ENCODE measurements around the gene MRGPRF. TPM values are rescaled to one million over a fixed set of nuclear protein-coding genes. Genes with fewer than 3 reads are reported as not detected.

MRGPRF gene
- total RNA-seq, 1 donor from 2014 or later: 13.2 TPM

DNA sequence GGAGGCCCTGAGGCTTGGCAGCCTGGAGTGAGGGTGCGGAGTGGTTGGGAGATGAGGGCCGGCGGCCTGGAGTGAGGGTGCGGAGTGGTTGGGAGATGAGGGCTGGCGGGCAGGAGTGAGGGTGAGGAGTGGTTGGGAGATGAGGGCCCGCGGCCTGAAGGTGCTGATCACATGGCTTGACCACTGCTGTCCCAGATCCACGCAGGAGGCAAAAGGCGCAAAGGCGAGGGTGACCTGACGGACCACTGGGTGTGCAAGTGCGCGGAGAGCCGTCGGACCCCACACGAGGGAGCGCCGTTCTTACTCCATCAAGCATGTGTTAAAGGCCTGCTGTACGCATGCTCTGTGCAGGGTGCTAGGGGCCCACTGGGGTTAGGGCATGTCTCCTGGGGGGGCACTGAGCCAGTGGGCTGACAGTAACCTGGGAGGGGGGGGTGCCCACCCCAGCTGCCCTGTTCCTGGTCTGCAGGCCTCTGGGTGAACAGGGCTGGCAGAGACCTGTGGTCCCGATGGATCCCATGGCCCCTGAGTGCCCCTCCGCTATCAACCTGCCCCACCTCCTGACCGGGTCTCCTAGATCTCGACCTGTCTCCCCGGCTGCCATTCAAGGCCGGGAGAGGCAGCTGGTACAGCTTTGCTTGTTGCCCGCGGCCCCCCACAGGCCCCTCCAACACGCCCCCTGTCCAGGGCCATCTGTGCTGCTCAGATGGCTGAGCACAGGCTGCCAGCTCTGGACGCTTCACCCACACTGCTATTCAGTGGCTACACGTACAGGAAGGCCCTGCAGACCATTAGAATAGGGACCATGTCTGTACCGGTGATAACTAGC is 53.4 kb downstream of the MRGPRF start:
- Histone ChIP-seq H3K4me3 (no peak overlapping the region), H3K27ac (no peak overlapping the region)
- intact Hi-C loops (cut with DNase I): no loop called here

GRCh38 chr11:68958211-68958610 is 54.8 kb downstream of the MRGPRF start:
- intact Hi-C loops (cut with DNase I): no loop called here
- DNase-seq: no peak
- H3K4me1 ChIP-seq: peaks cover 4% of the 10 kb centered on the region
- no peaks in the 10 kb centered on the region for H3K9me3 ChIP-seq
- no peak overlapping the region for H3K4me3 ChIP-seq
- ATAC-seq: no peak
- TF ChIP-seq, protein P1, sequence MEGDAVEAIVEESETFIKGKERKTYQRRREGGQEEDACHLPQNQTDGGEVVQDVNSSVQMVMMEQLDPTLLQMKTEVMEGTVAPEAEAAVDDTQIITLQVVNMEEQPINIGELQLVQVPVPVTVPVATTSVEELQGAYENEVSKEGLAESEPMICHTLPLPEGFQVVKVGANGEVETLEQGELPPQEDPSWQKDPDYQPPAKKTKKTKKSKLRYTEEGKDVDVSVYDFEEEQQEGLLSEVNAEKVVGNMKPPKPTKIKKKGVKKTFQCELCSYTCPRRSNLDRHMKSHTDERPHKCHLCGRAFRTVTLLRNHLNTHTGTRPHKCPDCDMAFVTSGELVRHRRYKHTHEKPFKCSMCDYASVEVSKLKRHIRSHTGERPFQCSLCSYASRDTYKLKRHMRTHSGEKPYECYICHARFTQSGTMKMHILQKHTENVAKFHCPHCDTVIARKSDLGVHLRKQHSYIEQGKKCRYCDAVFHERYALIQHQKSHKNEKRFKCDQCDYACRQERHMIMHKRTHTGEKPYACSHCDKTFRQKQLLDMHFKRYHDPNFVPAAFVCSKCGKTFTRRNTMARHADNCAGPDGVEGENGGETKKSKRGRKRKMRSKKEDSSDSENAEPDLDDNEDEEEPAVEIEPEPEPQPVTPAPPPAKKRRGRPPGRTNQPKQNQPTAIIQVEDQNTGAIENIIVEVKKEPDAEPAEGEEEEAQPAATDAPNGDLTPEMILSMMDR (IDR thresholded peaks at IDR 0.05): no peak
- no peaks in the 10 kb centered on the region for H3K27me3 ChIP-seq
- H3K36me3 ChIP-seq: no peaks in the 10 kb centered on the region
- no peak overlapping the region for H3K27ac ChIP-seq

More for the DNA sequence above, 53.4 kb downstream of the MRGPRF start:
- Histone ChIP-seq H3K27me3 (no peaks in the 10 kb centered on the region), H3K4me1 (peaks cover 4% of the 10 kb centered on the region), H3K9me3 (no peaks in the 10 kb centered on the region), H3K36me3 (no peaks in the 10 kb centered on the region)
- TF ChIP-seq, protein P1 (IDR thresholded peaks at IDR 0.05): no peak
- no peak for DNase-seq
- no peak for ATAC-seq

- TF ChIP-seq, protein P1 (IDR thresholded peaks at IDR 0.05): no peak
- intact Hi-C loops (cut with DNase I): no loop called here
- no peaks in the 10 kb centered on the region for H3K9me3 ChIP-seq
- peaks cover 4% of the 10 kb centered on the region for H3K4me1 ChIP-seq
- no peaks in the 10 kb centered on the region for H3K36me3 ChIP-seq
- DNase-seq (peak; percentile 53), ATAC-seq (no peak)
- no peaks in the 10 kb centered on the region for H3K27me3 ChIP-seq
- H3K4me3 ChIP-seq: no peak overlapping the region
- no peak overlapping the region for H3K27ac ChIP-seq
Measured at GRCh38 chr11:68956547-68957254, 56.3 kb downstream of the MRGPRF start.

DNA sequence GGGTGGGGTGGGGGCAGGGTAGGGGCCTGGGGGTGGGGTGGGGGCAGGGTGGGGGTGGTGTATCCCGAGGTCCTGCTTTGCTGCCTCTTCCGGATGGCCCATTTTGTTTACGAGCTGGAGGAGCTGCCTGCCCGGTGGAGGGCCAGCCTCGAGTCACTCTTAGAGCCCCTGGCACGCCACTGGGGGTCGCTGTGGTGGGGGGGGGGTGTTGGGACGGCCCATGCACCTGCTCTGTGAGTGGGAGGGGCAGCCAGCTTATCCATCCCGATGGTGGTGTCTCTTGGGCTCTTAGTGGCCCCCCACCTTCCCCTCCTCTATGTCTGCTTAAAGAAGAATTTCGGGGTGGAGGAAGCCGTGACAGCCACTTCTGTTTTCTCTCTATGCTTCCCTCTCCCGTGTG is 56.9 kb downstream of the MRGPRF start:
- Histone ChIP-seq H3K4me3 (no peak overlapping the region), H3K27ac (no peak overlapping the region), H3K9me3 (no peaks in the 10 kb centered on the region), H3K36me3 (no peaks in the 10 kb centered on the region), H3K4me1 (peaks cover 4% of the 10 kb centered on the region), H3K27me3 (no peaks in the 10 kb centered on the region)
- intact Hi-C loops (cut with DNase I): no loop called here
- ATAC-seq (peak; percentile 48), DNase-seq (peak; percentile 64)
- TF ChIP-seq, protein P1 (IDR thresholded peaks at IDR 0.05): peak; percentile 18

GRCh38 chr11:68955607-68955958 is 57.5 kb downstream of the MRGPRF start:
- Histone ChIP-seq H3K27ac (no peak overlapping the region), H3K4me1 (peaks cover 4% of the 10 kb centered on the region), H3K36me3 (no peaks in the 10 kb centered on the region), H3K9me3 (no peaks in the 10 kb centered on the region), H3K4me3 (no peak overlapping the region), H3K27me3 (no peaks in the 10 kb centered on the region)
- no peak for DNase-seq
- TF ChIP-seq, protein P1 (IDR thresholded peaks at IDR 0.05): no peak
- intact Hi-C loops (cut with DNase I): no loop called here
- ATAC-seq: no peak
